Body of pancreas (tissue), 4 donors: ENCODE data around the gene GNAZ.

Source experiments
- CTCF ChIP-seq, 7 experiments: fragments of 450-650 bp in 4 of 7; fragments of 200-600 bp in 3 of 7; sonication (generic) in 3 of 7; IDR thresholded peaks; one replicate each; pipeline ENCODE4 v1.5.1; 2016 to 2019; ENCODE audit warnings: antibody characterized with exemption in 7 of 7
- POLR2A ChIP-seq, 3 donors: fragments of 450-650 bp; IDR thresholded peaks; one replicate each; pipeline ENCODE4 v1.6.1; 2016; ENCODE audit warnings: antibody characterized with exemption in 3 of 3, mild to moderate bottlenecking in 2 of 3

GRCh38 chr22:23149743-23150238, 79.5 kb downstream of the GNAZ start:
- TF ChIP-seq CTCF (IDR thresholded peaks at IDR 0.05) (no peak), POLR2A (IDR thresholded peaks at IDR 0.05) (no peak)
